GM18519 (cell line): ENCODE results near the gene LSM12.

Source experiments
- ATAC-seq: cut with Tn5 transposase; IDR thresholded peaks from one replicate; pipeline ENCODE4 v1.9.1; 2021; ENCODE audit warnings: mild to moderate bottlenecking, moderate library complexity; ENCODE audit not compliant: unreplicated experiment, low FRiP score

Gene LSM12

GRCh38 chr17:44095647-44096496 is 29.4 kb upstream of the LSM12 start:
- ATAC-seq: no peak

- no peak for ATAC-seq
Observed at GRCh38 chr17:44095388-44095646, 28.8 kb upstream of the LSM12 start.

GRCh38 chr17:44094701-44095387 is 28.4 kb upstream of the LSM12 start:
- no peak for ATAC-seq

GRCh38 chr17:44093231-44093900 is 26.9 kb upstream of the LSM12 start:
- ATAC-seq: no peak

GRCh38 chr17:44092051-44092450 is 25.6 kb upstream of the LSM12 start:
- ATAC-seq: no peak

- no peak for ATAC-seq
Observed at GRCh38 chr17:44091200-44091997, 24.9 kb upstream of the LSM12 start.

GRCh38 chr17:44088254-44088653 is 21.8 kb upstream of the LSM12 start:
- no peak for ATAC-seq

- no peak for ATAC-seq
Observed at GRCh38 chr17:44087319-44087718, 20.8 kb upstream of the LSM12 start.

- ATAC-seq: no peak
Observed at GRCh38 chr17:44086364-44087311, 20.2 kb upstream of the LSM12 start.

- no peak for ATAC-seq
Observed at GRCh38 chr17:44085908-44086307, 19.4 kb upstream of the LSM12 start.

GRCh38 chr17:44084921-44085320 is 18.4 kb upstream of the LSM12 start:
- ATAC-seq: no peak

GRCh38 chr17:44084131-44084538 is 17.7 kb upstream of the LSM12 start:
- no peak for ATAC-seq

- ATAC-seq: no peak
Observed at GRCh38 chr17:44083250-44083849, 16.9 kb upstream of the LSM12 start.

- no peak for ATAC-seq
Observed at GRCh38 chr17:44082256-44082927, 15.9 kb upstream of the LSM12 start.

- no peak for ATAC-seq
Observed at GRCh38 chr17:44081681-44082080, 15.2 kb upstream of the LSM12 start.

- ATAC-seq: no peak
Observed at GRCh38 chr17:44079877-44080821, 13.7 kb upstream of the LSM12 start.

GRCh38 chr17:44078412-44078811 is 11.9 kb upstream of the LSM12 start:
- no peak for ATAC-seq

GRCh38 chr17:44077595-44077909 is 11.1 kb upstream of the LSM12 start:
- no peak for ATAC-seq
